ENCODE results near the gene ZDHHC11B.
"Not testable (repeated sequence)": the region's sequence is repeated elsewhere in the genome, so short reads cannot be mapped to it uniquely, and the experiment has no call there.

The ZDHHC11B gene

GRCh38 chr5:714215-715118 is 70.1 kb downstream of the ZDHHC11B start:
- DNase-seq: not testable (repeated sequence)

GRCh38 chr5:713686-714085 is 70.8 kb downstream of the ZDHHC11B start:
- DNase-seq: not testable (repeated sequence)

GRCh38 chr5:708848-709517 is 75.5 kb downstream of the ZDHHC11B start:
- not testable (repeated sequence) for DNase-seq

- not testable (repeated sequence) for DNase-seq
Observed at GRCh38 chr5:708374-708773, 76.2 kb downstream of the ZDHHC11B start.

- DNase-seq: not testable (repeated sequence)
Observed at GRCh38 chr5:706127-706526, 78.4 kb downstream of the ZDHHC11B start.

GRCh38 chr5:696753-697702 is 87.5 kb downstream of the ZDHHC11B start:
- DNase-seq: not testable (repeated sequence)

GRCh38 chr5:696191-696590 is 88.3 kb downstream of the ZDHHC11B start:
- DNase-seq: not testable (repeated sequence)

- not testable (repeated sequence) for DNase-seq
Observed at GRCh38 chr5:695475-695874, 89.1 kb downstream of the ZDHHC11B start.

GRCh38 chr5:694042-694431 is 90.5 kb downstream of the ZDHHC11B start:
- not testable (repeated sequence) for DNase-seq

GRCh38 chr5:693271-694041 is 91.1 kb downstream of the ZDHHC11B start, which contains the start of gene TPPP:
Gene TPPP (minus strand): TSS chr5:693352. CDS start chr5:678060, 15,292 bp downstream.
- DNase-seq: not testable (repeated sequence)

- not testable (repeated sequence) for DNase-seq
Observed at GRCh38 chr5:692529-693041, 91.9 kb downstream of the ZDHHC11B start.

- no peak for DNase-seq
Observed at GRCh38 chr5:691817-692528, 92.6 kb downstream of the ZDHHC11B start.

GRCh38 chr5:691049-691448 is 93.5 kb downstream of the ZDHHC11B start:
- DNase-seq: not testable (repeated sequence)

- DNase-seq: not testable (repeated sequence)
Observed at GRCh38 chr5:690293-690692, 94.2 kb downstream of the ZDHHC11B start.

GRCh38 chr5:688348-689010 is 96.0 kb downstream of the ZDHHC11B start:
- not testable (repeated sequence) for DNase-seq

- DNase-seq: not testable (repeated sequence)
Observed at GRCh38 chr5:686936-687335, 97.6 kb downstream of the ZDHHC11B start.

GRCh38 chr5:686172-686523 is 98.4 kb downstream of the ZDHHC11B start:
- DNase-seq: not testable (repeated sequence)

- no peak for DNase-seq
Observed at GRCh38 chr5:685262-686171, 99.0 kb downstream of the ZDHHC11B start.

GRCh38 chr5:684751-685216 is 99.7 kb downstream of the ZDHHC11B start:
- DNase-seq: no peak
